Tibial nerve (tissue), 4 donors: Measurements from ENCODE around the gene CA10.

ENCODE experiments used
- EP300 ChIP-seq, 2 donors: sonication (generic); formaldehyde crosslinking; IDR thresholded peaks; one replicate each; pipeline ENCODE4 v1.6.1; 2017; ENCODE audit warnings: antibody characterized with exemption in 2 of 2, mild to moderate bottlenecking in 1 of 2
- POLR2A ChIP-seq, 2 donors: fragments of 450-650 bp; IDR thresholded peaks; one replicate each; pipeline ENCODE4 v1.6.1; 2017; ENCODE audit warnings: antibody characterized with exemption in 2 of 2, mild to moderate bottlenecking in 2 of 2, moderate library complexity in 2 of 2
- TF ChIP-seq, protein P1 (sequence below), 5 experiments: fragments of 200-600 bp in 3 of 5; fragments of 450-650 bp in 2 of 5; sonication (generic) in 3 of 5; IDR thresholded peaks; one replicate each; pipeline ENCODE4 v1.5.1; 2016 to 2019; ENCODE audit warnings: antibody characterized with exemption in 5 of 5, mild to moderate bottlenecking in 3 of 5, moderate library complexity in 2 of 5

DNA sequence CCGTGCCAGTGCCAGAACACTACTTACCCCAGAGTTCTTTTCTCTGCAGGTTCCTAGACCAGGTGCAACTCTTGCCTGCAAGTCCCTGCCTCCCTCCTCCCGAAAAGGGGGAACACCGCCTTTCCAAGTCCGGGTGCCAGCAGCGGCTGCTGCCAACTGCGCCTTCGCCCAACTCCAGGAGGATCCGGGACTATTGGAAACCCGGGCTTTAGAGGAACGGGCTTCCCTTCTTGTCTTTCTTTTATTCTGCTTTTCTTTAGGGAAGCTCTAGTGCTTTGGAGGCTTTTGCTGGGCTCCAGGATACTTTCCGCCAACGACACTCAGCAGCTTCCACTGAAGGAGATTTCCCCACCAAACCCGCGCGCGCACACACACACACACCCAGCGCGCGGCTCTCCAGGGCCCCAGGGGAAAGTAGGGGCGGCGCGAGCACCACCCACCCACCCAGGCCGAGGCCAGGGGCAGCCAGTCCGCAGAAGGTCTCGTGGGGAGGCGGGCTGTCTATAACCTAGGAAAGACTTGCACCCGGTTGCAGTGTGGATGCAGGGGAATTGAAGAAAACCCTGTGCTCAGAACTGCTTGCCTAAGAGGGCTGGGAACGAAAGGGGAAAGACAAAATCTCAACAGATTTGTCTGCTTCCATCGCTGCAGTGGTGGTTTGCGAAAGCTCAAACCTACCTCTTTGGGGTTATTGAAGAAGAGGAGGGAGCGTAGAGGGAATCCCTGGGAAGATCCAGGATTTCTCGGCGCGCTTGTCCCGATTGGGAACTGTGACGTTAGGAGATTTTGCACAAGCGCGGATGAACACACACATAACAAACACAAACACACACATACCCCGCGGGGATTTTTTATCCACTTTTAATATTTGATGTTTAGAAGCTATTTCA lies 977 bp upstream of the CA10 start:
- TF ChIP-seq, protein P1, sequence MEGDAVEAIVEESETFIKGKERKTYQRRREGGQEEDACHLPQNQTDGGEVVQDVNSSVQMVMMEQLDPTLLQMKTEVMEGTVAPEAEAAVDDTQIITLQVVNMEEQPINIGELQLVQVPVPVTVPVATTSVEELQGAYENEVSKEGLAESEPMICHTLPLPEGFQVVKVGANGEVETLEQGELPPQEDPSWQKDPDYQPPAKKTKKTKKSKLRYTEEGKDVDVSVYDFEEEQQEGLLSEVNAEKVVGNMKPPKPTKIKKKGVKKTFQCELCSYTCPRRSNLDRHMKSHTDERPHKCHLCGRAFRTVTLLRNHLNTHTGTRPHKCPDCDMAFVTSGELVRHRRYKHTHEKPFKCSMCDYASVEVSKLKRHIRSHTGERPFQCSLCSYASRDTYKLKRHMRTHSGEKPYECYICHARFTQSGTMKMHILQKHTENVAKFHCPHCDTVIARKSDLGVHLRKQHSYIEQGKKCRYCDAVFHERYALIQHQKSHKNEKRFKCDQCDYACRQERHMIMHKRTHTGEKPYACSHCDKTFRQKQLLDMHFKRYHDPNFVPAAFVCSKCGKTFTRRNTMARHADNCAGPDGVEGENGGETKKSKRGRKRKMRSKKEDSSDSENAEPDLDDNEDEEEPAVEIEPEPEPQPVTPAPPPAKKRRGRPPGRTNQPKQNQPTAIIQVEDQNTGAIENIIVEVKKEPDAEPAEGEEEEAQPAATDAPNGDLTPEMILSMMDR (IDR thresholded peaks at IDR 0.05): no peak
- TF ChIP-seq POLR2A (IDR thresholded peaks at IDR 0.05): no peak
- no peak for TF ChIP-seq EP300 (IDR thresholded peaks at IDR 0.05)
